ENCODE measurements around the gene MLX. TPM values are rescaled to one million over a fixed set of nuclear protein-coding genes. Genes with fewer than 3 reads are reported as not detected.

MLX gene
- total and polyA plus RNA-seq, 3 donors from 2014 or later, result 26.7 to 38.6 (median 27.6) TPM

- Histone ChIP-seq H3K36me3 (ENCODE audit: low read depth, missing control alignments) (no peaks in the 10 kb centered on the region), H3K27ac (peak overlapping the region; percentile 40 to 87), H3K4me3 (peak overlapping the region; percentile 60 to 66), H3K9me3 (no peaks in the 10 kb centered on the region), H3K4me1 (peaks cover 12% of the 10 kb centered on the region), H3K27me3 (no peaks in the 10 kb centered on the region)
- intact Hi-C loops (cut with DNase I; ENCODE audit: low total_unique reads), result loop anchor here (10.0 kb wide), 1 partner anchor 96 kb away; the partner anchor contains the start of gene PLEKHH3
- TF ChIP-seq POLR2A (IDR thresholded peaks at IDR 0.05) (no peak), CTCF (IDR thresholded peaks at IDR 0.05) (peak; percentile 72 to 77 (median 73))
- 0 to 1% methylated on average over 20 of the region's 20 CpGs for WGBS, 2 donors
- peak; percentile 84 for DNase-seq
Measured at GRCh38 chr17:42578282-42578869, 11.5 kb downstream of the MLX start.

DNA sequence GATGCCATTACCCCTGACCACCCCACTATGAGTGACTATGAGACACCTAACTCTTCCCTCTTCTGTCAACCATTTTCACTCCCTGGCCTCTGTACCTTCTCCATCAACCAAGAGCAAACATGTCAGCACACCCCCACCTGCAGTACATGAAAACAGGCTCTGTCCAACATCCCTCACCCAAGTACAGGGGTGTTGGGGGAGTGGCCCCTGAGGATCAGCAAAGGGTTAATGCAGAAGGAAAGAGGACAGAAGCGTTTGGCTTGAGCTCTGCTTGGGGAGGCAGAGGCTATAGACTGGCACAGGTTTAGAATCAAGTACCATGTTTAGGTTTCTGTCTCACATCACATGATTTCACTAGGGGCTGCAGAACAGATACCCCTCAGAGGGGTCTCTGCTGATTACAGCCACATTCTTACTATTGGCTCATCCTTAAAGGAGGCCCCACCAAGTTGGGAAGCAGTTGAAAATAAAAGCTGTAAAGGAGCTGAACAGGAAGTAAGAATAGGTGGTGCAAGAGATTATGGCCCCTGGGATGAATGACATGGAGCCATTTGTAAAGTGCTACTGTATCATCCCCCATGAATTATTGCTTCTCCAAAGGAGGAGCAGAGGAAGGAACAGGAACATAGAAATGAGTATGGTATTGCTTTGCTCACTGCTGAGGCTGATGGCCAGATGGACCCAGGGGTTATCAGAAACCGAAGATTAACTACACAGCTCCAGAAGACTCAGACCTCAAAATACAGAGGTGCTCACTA, 13.1 kb downstream of the MLX start:
- H3K27ac ChIP-seq, result no peak overlapping the region
- WGBS, 2 donors, result 38 to 54% methylated on average over 2 of the region's 2 CpGs
- no peaks in the 10 kb centered on the region for H3K36me3 ChIP-seq (ENCODE audit: low read depth, missing control alignments)
- DNase-seq, result no peak
- peaks cover 12% of the 10 kb centered on the region for H3K4me1 ChIP-seq
- TF ChIP-seq POLR2A (IDR thresholded peaks at IDR 0.05), result no peak
- TF ChIP-seq CTCF (IDR thresholded peaks at IDR 0.05), result no peak
- intact Hi-C loops (cut with DNase I; ENCODE audit: low total_unique reads), result loop anchor here (10.0 kb wide), 1 partner anchor 95 kb away; the partner anchor contains the start of gene PLEKHH3
- no peak overlapping the region for H3K4me3 ChIP-seq
- H3K27me3 ChIP-seq, result no peaks in the 10 kb centered on the region
- H3K9me3 ChIP-seq, result no peaks in the 10 kb centered on the region

DNA sequence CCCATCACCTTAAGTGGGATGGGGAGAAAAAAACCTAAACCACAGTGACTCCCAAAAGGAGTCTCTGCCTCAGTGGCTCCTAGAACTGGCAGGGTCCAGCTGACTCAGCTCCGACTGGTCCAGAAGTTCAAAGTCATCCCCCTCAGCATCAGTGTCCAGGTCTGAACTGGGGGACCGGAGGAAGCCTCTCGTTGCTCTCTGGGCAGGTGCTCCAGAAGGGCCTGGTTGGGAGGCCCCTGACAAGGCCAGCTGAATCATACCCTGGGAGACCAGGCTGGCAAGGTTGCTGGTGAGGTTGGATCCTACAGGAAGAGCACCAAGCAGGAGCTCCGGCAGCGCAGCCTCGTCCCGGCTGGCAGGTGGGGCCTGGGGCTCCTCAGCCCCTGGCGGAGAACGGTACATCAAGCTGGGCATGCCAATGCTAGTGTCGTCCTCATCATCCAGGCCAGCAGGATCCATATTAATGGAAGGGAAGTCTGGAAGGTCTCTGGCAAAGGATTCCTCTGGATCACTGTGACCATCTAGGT, 14.9 kb downstream of the MLX start:
- Histone ChIP-seq H3K4me1 (peaks cover 12% of the 10 kb centered on the region), H3K36me3 (ENCODE audit: low read depth, missing control alignments) (no peaks in the 10 kb centered on the region), H3K27ac (no peak overlapping the region), H3K9me3 (no peaks in the 10 kb centered on the region), H3K4me3 (no peak overlapping the region), H3K27me3 (no peaks in the 10 kb centered on the region)
- no peak for TF ChIP-seq CTCF (IDR thresholded peaks at IDR 0.05)
- TF ChIP-seq POLR2A (IDR thresholded peaks at IDR 0.05), result no peak
- intact Hi-C loops (cut with DNase I; ENCODE audit: low total_unique reads), result no loop called here
- WGBS, 2 donors, result 80 to 87% methylated on average over 3 to 10 of the region's 10 CpGs
- no peak for DNase-seq

GRCh38 chr17:42584880-42585279, 18.0 kb downstream of the MLX start:
- Histone ChIP-seq H3K36me3 (ENCODE audit: low read depth, missing control alignments) (no peaks in the 10 kb centered on the region), H3K4me3 (no peak overlapping the region), H3K9me3 (no peaks in the 10 kb centered on the region), H3K27ac (no peak overlapping the region), H3K27me3 (no peaks in the 10 kb centered on the region), H3K4me1 (no peaks in the 10 kb centered on the region)
- 75 to 77% methylated on average over 9 of the region's 9 CpGs for WGBS, 2 donors
- intact Hi-C loops (cut with DNase I; ENCODE audit: low total_unique reads), result no loop called here
- DNase-seq, result no peak
- no peak for TF ChIP-seq CTCF (IDR thresholded peaks at IDR 0.05)
- TF ChIP-seq POLR2A (IDR thresholded peaks at IDR 0.05), result no peak
